Measurements from ENCODE around the gene ST3GAL4. TPM values are rescaled to one million over a fixed set of nuclear protein-coding genes. Genes with fewer than 3 reads are reported as not detected.

ST3GAL4 gene
- total and polyA plus RNA-seq, 9 of the 15 experiments (the other 6 are each of a cell fraction or from before 2014, with no cell fraction given): 0.27 to 22.9 (median 10.5) TPM

GRCh38 chr11:126345759-126346585 is 9.5 kb upstream of the ST3GAL4 start (continued):
- TF ChIP-seq ZBTB40 (IDR thresholded peaks at IDR 0.05): peak; percentile 12; the same call in 1 of the 2 replicates
- TF ChIP-seq ZBTB40 (CRISPR knock-in tag; IDR thresholded peaks at IDR 0.05): no peak
- peak; percentile 78 for TF ChIP-seq NCOA1 (IDR thresholded peaks at IDR 0.05; ENCODE audit: low read depth)
- peak; percentile 57 for TF ChIP-seq ZNF589 (CRISPR knock-in tag; IDR thresholded peaks at IDR 0.05; ENCODE audit: low read depth)
- no peak for TF ChIP-seq SAFB2 (IDR thresholded peaks at IDR 0.05; ENCODE audit: borderline replicate concordance, low read depth, low read length, severe bottlenecking)
- TF ChIP-seq TEAD4 (IDR thresholded peaks at IDR 0.05; ENCODE audit: low read length): peak; percentile 86
- TF ChIP-seq TEAD4 (CRISPR knock-in tag; IDR thresholded peaks at IDR 0.05; ENCODE audit: borderline replicate concordance): no peak
- peak; percentile 78 for TF ChIP-seq POLR2AphosphoS5 (IDR thresholded peaks at IDR 0.05; ENCODE audit: control insufficient read depth, insufficient read depth, low read depth, low read length)
- peak; percentile 90 for TF ChIP-seq ELF1 (tag; IDR thresholded peaks at IDR 0.05)
- TF ChIP-seq ZNF707 (CRISPR knock-in tag; conservative IDR thresholded peaks at IDR 0.05): no peak
- TF ChIP-seq ZNF830 (CRISPR knock-in tag; IDR thresholded peaks at IDR 0.05): no peak
- peak; percentile 67; the same call in 1 of the 2 replicates for TF ChIP-seq ELF4 (CRISPR knock-in tag; IDR thresholded peaks at IDR 0.05)
- no peak for TF ChIP-seq ZNF121 (CRISPR knock-in tag; conservative IDR thresholded peaks at IDR 0.05)
- peak; percentile 69; the same call in 1 of the 2 replicates for TF ChIP-seq ADNP (tag; IDR thresholded peaks at IDR 0.05)
- TF ChIP-seq NCOR1 (IDR thresholded peaks at IDR 0.05): peak; percentile 96
- peak; percentile 35 for TF ChIP-seq KDM5B (IDR thresholded peaks at IDR 0.05; ENCODE audit: insufficient replicate concordance, low read depth, low read length)
- TF ChIP-seq E2F5 (CRISPR knock-in tag; IDR thresholded peaks at IDR 0.05): no peak; the same call in 1 of the 2 replicates
- no peak for TF ChIP-seq ZNF134 (CRISPR knock-in tag; conservative IDR thresholded peaks at IDR 0.05)
- TF ChIP-seq ZEB2 (IDR thresholded peaks at IDR 0.05): peak; percentile 71

Data from K562 (cell line).